Stimulated activated CD8-positive, alpha-beta memory T cell treated with anti-CD3 and anti-CD28 coated beads, Interleukin-15, amount 100 ng/mL, for 48 hours (primary cell): Measurements from ENCODE around the gene NDUFA5.

Experiments
- DNase-seq, 2 donors: peaks; one replicate each; pipeline ENCODE4 v3.0.0-alpha.2; 2020; ENCODE audit warnings: low read depth in 2 of 2

Gene NDUFA5

GRCh38 chr7:123502201-123502600 lies 55.4 kb downstream of the NDUFA5 start:
- DNase-seq, result no peak

GRCh38 chr7:123500878-123501489 lies 56.6 kb downstream of the NDUFA5 start:
- DNase-seq, result no peak

GRCh38 chr7:123499211-123499970 lies 58.2 kb downstream of the NDUFA5 start:
- DNase-seq, result no peak

GRCh38 chr7:123498601-123499000 lies 59.0 kb downstream of the NDUFA5 start:
- DNase-seq, result no peak

- no peak for DNase-seq
These were observed 59.6 kb downstream of the NDUFA5 start for GRCh38 chr7:123498031-123498430.

DNA sequence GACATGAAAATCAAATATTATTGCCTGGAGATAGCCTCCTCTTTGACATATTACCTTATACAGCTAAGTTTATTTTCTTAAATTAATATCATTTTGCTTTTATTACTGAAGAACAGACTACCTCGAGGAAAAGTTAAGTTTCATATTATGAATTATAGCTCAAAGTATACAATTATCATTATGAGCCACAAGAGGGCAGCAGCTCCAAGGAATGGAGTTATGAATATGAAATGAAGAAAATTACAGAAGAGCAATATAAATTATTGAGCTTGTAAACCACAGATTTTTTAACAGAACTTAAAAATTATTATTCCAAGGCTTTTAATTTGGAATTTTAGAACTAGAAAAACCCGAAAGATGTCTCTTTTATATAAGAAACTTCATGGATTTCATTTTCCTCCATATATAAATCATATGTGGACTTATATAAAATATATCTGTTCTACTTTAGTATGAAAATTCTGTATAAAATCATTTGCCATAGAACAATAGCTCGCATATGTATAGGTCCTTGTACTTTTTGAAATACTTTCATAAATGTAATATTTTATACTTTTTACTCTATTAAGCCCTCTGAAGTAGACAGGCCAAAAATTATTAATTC lies 63.3 kb downstream of the NDUFA5 start:
- DNase-seq, result no peak

GRCh38 chr7:123492485-123492884 lies 65.1 kb downstream of the NDUFA5 start:
- no peak for DNase-seq
